Astrocyte of the hippocampus (primary cell): ENCODE data around the gene NOS1AP.

Source experiments
- DNase-seq: peaks from one replicate; pipeline ENCODE4 v3.0.0; 2011; ENCODE audit warnings: low read depth, low spot score

The NOS1AP gene

DNA sequence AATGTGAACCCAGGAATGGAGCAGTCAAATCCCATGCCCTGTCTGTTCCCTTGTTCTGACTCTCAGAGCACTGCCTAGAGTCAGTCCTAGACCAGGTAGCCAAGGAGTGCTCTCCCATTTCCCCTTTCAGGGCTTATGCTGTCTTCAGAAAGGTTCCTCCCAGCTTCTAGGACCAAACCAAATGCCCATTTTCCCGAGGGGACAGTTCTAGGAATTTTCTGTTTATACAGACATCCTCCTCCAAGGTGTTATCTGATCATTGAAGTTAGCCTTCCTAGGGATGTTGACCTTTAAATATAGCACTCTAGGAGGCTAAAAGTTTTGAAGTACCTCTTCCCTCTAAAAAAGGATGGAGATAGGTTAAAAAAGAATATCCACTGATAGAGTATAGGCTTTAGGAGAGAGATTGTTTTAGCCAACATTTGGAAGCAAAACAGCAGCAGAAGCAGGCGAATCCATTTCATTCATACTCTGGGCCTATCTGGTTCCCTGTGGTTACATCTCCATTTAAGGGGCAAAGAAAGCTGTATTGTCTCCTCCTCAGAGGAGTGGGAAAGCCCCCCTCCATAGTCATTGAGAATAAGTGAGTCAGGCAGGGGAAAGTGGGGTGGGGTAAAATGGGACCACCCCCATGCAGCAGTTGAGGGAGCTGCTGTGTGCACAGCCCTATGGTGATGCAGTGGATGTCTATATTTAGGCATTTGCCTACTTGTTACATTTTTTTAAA lies 180.7 kb downstream of the NOS1AP start:
- DNase-seq = no peak

GRCh38 chr1:162251102-162251501 lies 181.6 kb downstream of the NOS1AP start:
- no peak for DNase-seq

GRCh38 chr1:162252214-162252613 lies 182.7 kb downstream of the NOS1AP start:
- DNase-seq = no peak

GRCh38 chr1:162253790-162254189 lies 184.3 kb downstream of the NOS1AP start:
- DNase-seq = no peak

DNA sequence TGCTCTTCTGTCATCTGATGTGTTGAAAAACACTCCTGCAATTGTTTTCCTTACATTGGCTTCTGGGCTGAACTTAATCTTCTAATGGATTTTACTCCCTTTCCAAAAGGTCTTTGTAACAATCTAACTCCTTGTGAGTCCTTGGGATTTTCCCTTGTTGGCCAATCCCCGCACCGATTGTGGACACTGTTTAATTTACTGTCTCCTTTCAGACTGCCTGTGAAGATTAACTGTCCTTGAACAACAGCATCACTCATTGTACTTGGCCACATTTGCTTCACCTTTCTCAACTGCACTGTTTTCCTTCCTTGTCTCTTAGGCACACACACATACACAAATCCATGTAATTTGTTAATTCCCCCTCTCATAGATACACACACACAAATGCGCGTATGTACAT lies 186.8 kb downstream of the NOS1AP start:
- no peak for DNase-seq

- DNase-seq = no peak
Observed at GRCh38 chr1:162258394-162258793, 188.9 kb downstream of the NOS1AP start.

- DNase-seq = no peak
Observed at GRCh38 chr1:162259894-162260455, 190.5 kb downstream of the NOS1AP start.

GRCh38 chr1:162264108-162264507 lies 194.6 kb downstream of the NOS1AP start:
- DNase-seq = no peak

GRCh38 chr1:162265983-162266382 lies 196.5 kb downstream of the NOS1AP start:
- DNase-seq = no peak

DNA sequence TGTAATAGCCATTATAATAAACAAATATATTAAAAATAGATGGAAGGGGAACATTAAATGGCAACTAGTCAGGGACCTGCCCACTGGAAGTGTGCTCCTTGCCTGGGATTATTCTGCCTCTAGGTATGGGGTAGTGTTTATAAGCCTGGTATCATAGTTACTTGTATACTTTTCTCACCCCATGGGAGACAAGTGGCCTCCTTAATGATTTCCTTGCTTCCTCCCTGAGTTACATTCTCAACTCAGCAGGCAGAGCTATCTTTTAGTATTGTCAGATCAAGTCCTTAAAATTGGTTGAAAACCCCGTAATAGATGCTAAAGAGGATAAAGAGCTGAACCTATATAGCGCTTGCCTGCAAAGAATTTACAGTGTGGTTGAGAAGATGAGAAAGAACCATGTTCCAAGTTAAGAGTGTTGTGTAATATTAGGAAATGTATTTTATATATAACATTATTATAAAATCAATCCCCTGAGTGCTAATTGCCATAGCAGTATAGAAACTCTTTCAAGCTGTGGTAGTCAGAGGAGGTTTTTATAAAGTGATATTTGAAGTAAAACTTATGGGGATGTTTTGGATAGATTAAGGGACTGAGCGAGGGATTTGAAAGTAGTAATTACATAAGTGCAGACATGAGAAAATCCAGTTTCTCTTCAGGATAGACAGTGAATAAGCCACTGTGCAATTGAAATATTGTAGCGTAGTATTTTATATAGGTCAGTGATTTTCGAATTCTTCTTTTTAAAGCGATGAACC lies 200.7 kb downstream of the NOS1AP start:
- no peak for DNase-seq

DNA sequence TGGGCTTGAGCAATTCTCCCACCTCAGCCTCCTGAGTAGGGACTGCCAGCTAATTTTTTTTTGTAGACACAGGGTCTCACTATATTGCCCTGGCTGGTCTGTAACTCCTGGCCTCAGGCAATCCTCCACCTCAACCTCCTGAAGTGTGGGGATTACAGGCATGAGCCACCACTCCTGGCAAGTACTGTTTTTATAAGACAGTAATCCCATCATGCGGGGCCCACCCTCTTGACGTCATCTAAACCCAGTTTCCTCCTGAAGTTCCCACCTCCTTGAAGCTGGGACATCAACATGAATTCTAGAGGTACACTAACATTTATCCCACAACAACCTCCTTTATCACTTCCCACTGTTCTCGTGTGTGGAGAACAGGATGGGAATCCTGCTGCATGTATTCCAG lies 202.5 kb downstream of the NOS1AP start:
- no peak for DNase-seq

DNA sequence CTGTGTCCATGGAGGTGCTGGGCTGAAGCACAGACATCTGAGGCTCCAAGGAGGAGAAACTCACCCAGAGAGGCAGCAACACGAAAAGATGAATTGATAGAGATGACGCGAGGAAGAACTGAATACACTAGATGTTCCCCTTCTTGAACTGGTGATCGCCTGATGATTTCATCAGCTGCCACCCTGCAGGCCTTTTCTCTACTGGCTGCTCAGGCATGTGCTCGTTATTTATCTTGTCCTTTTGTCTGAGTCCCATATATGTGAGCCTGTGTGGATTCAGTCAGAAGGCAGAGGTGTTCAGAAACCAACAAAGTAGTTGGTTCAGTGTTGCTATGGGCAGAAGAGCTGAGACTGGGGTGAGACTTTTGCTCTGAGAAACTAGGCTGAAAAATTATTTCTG lies 202.9 kb downstream of the NOS1AP start:
- no peak for DNase-seq

GRCh38 chr1:162275622-162276175 lies 206.2 kb downstream of the NOS1AP start:
- no peak for DNase-seq

- peak; percentile 58 for DNase-seq
Observed at GRCh38 chr1:162276493-162276892, 207.0 kb downstream of the NOS1AP start.

- DNase-seq = no peak
Observed at GRCh38 chr1:162279136-162279498, 209.6 kb downstream of the NOS1AP start.

DNA sequence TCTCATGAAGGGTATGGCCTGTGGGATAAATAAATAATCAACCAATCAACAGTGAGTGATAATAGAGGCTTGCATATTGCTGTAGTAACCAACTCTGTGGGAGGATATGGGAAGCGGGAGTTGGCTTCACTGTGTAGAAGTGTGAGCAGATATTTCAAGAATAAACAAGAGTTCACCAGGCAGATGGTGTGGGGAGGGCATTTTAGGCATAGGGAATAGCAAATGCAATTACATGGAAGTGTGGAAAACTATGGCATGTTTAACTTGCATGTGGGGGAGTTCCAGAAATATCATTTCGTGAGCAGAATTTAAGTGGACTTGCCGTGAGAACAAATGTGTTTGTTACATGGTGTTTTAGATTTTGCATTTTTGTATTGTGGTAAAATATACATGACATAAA lies 211.9 kb downstream of the NOS1AP start:
- DNase-seq = no peak

DNA sequence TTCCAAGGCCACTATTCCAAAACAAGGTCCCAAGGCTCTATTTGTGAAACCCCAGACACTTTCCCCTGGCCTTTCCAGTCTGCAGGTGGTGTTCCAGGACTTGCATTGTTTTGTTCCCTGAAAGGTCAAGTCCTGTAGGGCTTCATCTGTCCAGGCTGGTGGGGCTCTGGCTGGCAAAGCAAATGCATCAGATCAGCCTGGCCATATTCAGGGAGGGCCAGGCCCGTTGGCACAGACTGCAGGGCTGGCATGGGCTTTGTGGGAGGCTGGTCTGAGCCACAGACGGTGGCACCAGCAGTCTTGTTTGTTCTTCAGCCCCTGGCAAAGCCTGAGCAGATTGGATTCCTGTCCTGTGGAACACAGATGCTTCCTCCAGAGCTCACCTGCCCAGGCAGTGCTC lies 214.2 kb downstream of the NOS1AP start:
- no peak for DNase-seq

GRCh38 chr1:162284206-162284955 lies 214.9 kb downstream of the NOS1AP start:
- DNase-seq = peak; percentile 29

GRCh38 chr1:162285149-162285561 lies 215.7 kb downstream of the NOS1AP start:
- DNase-seq = peak; percentile 46

DNA sequence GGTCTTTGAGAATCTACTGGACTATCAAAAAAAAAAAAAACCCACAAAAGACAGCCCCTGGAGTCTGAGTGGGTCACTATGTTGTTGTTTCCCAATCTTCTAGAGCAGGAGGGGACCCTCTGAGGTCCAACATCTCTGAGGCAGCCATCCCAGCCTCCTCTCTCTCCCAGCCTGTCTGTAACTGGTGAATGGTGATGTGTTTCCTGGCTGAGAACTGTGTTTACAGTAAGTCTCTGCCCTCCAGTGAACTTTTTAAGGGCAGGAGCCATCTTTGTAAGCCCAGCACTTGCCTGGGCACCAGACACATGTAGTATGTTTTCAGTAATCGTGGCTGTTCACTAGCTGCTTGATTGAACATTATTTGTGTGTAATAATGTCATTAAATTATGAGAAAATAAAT lies 221.5 kb downstream of the NOS1AP start:
- DNase-seq = no peak

- peak; percentile 76 for DNase-seq
Observed at GRCh38 chr1:162292422-162292849, 222.9 kb downstream of the NOS1AP start.
